GM21390 (cell line): ENCODE measurements around the gene SYT11.
A peak's percentile ranks its signal among the peaks of the same experiment; 100 is the strongest.
"Not testable (repeated sequence)": the region's sequence is repeated elsewhere in the genome, so short reads cannot be mapped to it uniquely, and the experiment has no call there.

Experiments used
- ATAC-seq: cut with Tn5 transposase; IDR thresholded peaks from one replicate; pipeline ENCODE4 v1.9.1; 2021; ENCODE audit not compliant: unreplicated experiment

The SYT11 gene

DNA sequence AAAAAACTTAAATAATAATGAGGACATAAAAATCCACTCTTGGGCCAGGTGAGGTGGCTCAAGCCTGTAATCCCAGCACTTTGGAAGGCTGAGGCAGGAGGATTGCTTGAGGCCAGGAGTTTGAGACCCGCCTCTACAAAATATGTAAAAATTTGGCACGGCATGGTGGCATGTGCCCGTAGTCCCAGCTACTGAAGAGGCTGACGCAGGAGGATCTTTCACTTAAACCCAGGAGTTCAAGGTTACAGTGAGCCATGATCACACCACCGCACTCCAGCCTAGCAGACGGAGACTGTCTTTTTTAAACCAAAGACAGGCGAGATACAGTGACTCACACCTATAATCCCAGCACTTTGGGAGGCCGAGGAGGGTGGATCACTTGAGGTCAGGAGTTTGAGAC is 37.1 kb downstream of the SYT11 start:
- not testable (repeated sequence) for ATAC-seq

GRCh38 chr1:155897746-155898145 is 38.4 kb downstream of the SYT11 start:
- ATAC-seq, result no peak

GRCh38 chr1:155898888-155899287 is 39.5 kb downstream of the SYT11 start:
- ATAC-seq, result no peak

GRCh38 chr1:155899683-155900082 is 40.3 kb downstream of the SYT11 start:
- no peak for ATAC-seq

DNA sequence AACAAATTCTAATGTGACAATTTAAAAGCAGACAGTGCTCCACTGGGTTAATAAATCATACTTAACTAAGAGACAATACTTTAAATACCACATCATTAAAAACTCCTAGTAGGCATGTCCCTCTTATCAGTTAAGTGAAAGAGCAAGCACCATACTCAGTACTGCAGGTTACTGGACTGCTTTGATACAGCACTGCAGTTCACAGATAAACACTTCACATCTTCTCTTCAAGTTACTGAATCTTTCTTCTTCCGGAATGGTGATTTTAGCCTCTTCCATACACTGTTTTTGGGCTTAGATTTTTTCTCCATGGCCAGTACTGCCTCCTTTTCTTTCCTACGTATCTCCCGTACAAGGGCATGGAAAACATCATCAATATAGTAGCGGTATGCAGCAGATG is 40.8 kb downstream of the SYT11 start:
- ATAC-seq, result no peak

DNA sequence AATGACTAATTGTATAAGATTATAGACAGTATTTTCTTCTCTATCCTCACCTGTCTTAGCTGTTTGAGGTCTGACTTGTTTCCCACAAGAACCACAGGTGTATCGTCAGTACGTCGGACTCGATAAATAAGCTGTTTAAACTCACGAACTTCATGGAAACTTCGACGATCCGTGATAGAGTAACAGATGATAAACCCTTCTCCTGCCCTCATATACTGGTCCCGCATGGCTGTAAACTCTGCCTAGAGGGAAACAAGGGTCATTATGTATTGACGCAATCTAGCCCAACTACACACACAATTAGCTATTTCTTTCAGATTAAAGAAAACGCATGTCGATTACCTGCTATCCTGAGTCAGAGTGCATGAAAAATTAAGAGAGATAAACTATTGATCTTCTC is 44.9 kb downstream of the SYT11 start:
- no peak for ATAC-seq

DNA sequence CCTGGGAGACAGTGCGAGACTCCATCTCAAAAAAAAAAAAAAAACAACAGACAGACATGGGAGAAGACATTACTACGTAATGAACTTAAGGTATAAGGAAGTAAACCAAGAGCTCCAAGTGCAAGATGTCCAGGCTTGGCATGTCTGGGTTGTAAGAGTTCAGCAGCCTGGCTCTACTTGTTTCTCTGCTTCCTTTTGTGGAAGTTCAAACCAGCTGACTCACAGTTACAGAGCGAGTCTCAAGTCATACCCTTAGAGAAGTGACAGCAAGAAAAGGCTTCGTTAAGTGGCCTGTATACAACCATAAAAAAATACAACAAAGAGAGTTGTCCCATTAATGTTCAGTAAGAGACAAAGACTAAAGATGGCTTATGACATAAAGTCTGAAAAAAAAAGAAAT is 50.5 kb downstream of the SYT11 start:
- ATAC-seq, result no peak

GRCh38 chr1:155910621-155911121 is 51.3 kb downstream of the SYT11 start:
- no peak for ATAC-seq

GRCh38 chr1:155911156-155912055 is 52.0 kb downstream of the SYT11 start, which contains the start of gene RIT1:
Gene RIT1, minus strand, starts transcription at chr1:155911349. Its CDS starts 588 bp downstream, at chr1:155910761.
- peak; percentile 73 for ATAC-seq

- ATAC-seq, result no peak
These were observed 52.7 kb downstream of the SYT11 start for GRCh38 chr1:155912056-155912536.

DNA sequence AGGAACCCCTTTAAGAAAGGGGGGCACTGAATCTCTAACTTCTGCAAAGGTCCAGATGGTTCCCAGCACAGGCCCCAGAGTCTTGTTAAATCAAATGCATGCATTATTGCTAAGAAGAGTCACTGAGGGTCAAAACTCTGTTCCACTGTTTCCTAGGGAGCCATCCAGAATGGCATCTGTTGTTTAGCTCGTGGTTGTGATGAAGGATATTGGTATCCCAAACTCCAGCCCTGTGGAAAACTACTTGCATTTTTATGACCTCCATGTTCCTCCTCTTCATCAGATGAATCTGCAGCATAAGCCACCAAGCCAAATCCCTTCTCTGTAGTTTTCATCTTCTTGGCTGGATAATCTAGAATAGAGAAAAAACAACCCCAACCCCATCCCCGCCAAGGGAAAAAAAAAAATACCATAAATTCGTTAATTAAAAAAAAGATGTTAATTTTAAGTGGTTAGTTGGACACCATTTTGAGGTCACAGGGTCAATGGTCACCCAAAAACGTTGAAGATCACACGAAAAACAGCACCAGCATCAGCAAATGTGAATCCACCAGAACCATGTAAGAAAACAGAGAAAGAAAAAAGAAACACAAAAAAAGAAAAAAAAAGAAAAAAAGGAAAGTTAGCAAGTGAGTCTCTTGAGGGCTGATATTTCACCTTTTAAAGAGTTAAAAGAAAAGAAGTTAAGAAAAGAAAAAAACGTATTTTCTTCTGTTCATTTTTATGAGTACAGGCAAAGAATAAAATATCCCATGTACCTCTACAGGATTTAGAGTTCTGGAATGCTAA is 54.8 kb downstream of the SYT11 start:
- no peak for ATAC-seq

DNA sequence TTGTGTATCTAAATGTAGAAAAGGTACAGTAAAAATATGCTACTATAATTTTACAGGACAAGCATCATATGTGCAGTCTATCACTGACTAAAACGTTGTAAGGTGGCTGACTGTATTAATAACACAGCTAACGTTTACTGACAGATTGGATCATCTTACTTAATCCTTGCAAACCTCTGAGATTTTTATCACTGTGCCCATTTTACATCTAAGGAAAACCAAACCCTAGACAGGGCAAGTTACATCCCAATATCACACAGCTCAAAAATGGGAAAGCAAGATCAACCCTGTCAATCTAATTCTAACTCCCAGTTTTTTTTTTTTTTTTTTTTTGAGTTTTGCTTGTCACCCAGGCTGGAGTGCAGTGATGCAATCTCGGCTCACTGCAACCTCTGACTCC is 59.3 kb downstream of the SYT11 start:
- ATAC-seq, result no peak

GRCh38 chr1:155919801-155920200 is 60.4 kb downstream of the SYT11 start:
- no peak for ATAC-seq

GRCh38 chr1:155920717-155921116 is 61.4 kb downstream of the SYT11 start:
- ATAC-seq, result no peak

DNA sequence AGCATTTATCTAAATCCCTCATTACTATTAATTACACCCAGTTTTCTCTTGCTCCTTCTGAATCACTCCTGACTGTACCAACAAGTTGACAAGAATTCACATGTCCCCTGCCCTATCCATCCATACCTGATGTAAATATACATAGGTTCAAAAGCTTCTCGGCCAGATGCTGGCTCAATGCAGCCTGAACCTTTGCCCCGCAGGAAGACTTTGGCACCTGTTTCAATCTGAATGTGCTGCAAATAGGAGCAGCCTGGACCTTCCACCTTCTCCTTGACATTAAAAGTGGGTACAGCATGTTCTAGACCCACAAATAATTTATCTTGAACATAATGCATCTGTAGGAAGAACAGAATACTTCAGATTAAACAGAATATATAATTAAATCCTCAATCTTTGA is 66.1 kb downstream of the SYT11 start:
- ATAC-seq, result no peak

GRCh38 chr1:155929057-155929456 is 69.7 kb downstream of the SYT11 start:
- no peak for ATAC-seq

DNA sequence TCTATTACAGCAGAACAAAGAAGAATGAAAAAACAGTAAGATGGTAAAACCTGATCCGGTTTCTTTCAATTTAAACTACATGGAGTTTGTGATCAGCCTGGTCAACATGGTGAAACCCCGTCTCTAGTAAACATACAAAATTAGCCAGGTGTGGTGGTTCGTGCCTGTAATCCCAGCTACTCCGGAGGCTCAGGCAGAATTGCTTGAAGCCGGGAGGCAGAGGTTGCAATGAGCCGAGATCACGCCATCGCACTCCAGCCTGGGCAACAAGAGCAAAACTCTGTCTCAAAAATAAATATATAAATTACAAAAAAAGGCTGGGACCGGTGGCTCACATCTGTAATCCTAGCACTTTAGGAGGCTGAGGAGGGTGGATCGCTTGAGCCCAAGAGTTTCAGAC is 71.4 kb downstream of the SYT11 start:
- not testable (repeated sequence) for ATAC-seq

DNA sequence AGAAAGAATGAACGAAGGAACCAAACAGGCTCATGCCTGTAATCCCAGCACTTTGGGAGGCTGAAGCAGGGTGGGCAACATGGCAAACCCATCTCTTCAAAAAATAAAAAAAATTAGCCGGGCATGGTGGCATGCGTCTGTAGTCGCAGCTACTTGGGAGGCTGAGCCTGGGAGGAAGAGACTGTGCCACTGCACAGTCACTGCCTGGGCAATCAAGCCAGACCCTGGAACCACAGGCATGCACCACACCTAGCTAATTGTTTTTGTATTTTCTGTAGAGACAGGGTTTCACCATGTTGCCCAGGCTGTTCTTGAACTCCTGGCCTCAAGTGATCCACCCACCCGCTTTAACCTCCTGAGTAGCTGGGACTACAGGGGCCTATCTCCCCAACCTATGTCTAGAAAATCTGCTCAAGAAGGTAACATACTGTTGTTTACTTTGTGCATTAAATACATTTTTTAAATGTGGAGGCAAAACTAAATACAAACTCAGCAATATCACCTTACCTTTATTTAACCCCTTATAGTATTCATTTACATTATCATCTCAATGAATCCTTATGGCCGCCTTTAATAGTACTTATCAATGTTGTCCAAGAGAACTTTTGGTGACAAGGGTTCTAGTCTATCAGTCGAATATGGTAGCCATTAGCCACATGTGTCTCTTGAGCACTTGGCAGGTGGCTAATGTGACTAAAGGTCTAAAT is 72.1 kb downstream of the SYT11 start:
- ATAC-seq, result no peak

DNA sequence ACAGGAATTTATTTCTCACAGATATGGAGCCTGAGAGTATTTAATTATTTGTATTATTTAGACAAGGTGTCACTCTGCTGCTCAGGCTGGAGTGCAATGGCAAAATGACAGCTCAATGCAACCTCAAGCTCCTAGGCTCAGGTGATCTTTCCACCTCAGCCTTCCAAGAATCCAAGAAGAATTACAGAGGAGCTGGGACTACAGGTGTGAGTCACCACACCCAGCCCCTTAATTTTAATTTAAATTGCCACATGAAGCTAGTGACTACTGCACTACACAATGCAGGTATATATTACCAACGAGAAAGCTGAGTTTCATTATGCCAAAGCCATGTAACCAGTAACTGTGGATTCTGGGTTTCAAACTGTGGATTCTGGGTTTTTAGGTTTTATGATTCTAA is 72.7 kb downstream of the SYT11 start:
- no peak for ATAC-seq

DNA sequence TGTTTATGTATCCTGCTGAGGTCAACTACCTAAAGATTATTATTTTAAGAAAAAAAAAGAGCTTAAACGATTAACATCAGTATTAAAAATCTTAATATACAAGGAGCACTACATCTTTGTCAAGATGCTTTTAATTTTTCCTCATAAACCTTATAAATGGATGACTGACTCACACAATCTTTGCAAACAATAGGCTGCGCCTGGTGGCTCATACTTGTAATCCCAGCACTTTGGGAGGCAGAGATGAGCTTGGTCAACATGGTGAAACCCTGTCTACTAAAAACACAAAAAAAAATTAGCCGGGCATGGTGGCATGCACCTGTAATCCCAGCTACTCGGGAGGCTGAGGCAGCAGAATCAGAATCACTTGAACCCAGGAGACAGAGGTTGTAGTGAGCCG is 73.1 kb downstream of the SYT11 start:
- ATAC-seq, result no peak

DNA sequence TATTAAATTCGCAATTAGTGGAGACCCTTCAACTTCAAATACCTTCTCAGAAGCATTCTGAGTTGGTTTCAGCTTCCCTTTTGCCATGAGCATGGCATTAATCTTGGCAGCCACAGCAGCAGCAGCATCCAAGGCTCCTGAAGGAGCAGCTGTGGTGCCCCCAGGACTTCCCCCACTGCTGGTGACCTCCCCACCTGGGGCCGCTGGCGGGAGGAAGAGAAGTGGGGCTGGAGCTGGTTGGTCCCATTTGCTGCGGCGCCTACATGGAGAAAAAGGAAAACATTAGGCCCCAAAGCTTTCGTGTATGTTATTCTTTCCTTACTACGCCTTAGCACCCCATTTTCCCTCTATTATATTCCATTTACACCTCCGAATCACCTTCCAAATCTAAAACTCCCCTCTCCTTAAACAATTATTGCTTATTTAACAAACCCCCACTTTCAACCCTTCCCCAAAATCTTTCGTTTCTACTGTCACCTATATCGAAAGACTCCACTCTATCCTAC is 74.3 kb downstream of the SYT11 start:
- ATAC-seq, result no peak
